ENCODE data around the gene MCF2L.

Gene MCF2L

DNA sequence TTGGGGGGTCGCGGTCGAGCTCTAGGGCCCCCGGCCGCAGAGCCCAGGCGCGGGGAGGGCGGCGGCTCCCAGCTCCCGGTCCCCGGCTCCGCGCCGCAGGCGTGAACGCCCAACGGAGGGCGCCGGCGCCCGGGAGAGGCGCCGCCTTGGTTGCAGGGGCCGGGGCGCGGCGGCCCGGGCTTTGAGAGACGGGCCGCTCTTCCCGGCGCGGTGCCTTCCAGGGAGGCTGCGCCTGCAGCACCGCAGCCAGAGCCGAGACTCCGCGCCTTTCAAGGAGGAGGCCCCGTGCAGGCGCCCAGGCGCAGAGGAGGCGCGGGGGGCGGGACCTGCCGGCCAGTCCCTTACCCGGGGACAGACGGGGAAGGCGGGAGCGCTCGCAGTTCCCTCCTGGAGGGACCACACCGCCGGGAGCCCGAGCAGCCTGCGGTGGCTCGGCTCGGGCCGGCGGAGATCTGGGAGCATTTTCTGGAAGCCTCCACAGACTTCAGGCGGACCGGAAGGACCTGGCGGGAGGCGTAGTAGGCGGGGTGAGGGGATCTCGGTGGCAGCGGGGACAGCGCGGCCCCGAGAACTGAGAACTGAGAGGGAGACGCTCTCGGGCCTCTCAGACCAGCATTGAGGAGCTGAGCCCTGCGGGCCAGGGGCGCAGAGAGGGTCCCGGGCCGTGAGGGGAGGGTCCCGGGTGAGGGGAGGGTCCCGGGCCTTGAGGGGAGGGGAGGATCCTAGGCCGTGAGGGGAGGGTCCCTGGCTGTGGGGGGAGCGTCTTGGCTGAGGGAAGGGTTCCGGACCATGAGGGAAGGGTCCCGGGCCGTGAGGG lies 25.5 kb upstream of the MCF2L start:
- no peak for DNase-seq (ENCODE audit: low read depth)

DNA sequence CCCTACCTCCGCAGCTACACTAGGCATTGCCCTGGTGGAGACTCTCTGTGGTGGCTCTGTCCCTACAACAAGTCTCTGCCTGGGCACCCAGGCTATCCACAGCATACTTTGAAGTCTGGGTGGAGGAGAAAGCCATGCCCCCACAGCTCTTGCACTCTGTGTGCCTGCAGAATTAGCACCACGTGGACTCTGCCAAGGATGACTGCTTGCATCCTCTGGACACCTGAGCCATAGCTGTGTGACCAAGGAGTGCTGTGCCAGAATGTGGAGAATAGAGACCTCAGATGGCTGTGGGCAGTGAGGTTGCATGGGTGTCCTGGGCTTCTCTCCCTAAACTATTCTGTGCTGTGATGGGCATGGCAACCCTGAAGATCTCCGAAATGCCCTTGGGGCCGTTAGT lies 21.2 kb upstream of the MCF2L start:
- no peak for DNase-seq (ENCODE audit: low read depth)

DNA sequence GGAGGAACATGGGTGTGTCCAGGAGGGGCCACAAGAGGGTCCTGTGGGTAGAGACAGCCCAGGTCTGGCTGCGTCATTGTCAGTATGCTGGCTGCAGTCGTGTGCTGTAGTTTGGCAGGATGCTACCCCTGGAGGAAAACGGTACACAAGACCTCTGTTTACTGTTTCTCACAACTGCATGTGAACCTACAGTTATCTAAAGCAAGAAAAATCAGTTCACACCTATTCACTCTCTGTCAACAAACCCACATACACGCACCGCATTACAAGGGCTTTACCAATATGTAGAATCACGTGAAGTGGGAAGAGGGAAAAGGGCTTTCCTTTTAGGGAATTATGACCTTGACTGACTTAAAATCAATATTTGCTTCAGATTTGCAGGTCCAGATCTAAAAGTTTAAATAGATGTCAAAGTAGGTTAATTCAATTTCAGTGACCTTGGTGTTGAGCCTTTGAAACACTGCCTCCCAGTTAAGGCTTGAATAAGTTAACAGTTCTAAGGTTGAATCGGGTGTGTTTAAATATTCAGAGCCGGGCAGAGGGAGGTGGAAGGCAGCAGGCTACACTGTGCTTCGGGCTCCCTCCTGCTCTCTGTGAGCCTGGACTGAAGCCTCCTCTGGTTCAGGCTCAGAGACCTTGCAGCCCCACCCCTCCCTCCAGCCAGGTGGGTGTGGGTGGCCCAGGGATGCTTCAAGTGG lies 17.2 kb upstream of the MCF2L start:
- no peak for DNase-seq (ENCODE audit: low read depth)

DNA sequence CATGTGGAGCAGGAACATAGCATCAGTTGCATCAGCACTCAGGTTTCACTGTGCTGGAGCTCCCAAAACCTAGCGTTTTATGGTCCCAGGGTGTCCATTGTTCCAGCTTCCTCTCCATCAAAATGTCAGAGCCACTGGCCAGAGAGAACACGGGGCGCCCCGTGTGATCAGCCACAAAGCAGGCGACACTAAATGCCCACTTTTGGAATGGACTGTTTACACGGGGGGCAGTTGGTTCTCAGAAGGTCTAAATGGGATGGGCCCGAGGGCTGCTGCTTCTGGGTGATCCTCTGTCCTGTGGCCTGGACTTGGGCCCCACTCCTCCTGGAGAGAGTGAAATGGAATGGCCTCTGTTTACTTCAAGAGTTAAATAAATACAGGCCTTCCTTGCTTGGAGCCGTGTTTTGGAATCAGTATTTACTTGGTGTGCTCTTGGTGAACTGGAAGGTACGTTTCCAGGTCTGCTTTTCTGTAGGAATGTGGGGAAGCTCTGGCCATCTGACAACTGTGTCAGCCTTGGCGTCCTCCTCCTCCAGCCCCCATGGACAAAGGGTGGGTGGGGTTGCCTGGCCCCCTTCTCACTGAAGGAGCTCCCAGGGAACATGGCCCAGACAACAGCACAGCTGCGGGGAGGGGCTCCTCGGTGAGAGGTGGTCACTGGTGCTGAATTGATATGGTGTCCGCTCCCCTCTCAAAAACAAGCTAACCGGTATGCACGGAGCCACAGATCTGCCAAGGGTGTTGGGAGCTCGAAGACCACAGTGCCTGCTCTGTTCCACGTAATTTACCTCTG lies 16.1 kb upstream of the MCF2L start:
- no peak for DNase-seq (ENCODE audit: low read depth)

DNA sequence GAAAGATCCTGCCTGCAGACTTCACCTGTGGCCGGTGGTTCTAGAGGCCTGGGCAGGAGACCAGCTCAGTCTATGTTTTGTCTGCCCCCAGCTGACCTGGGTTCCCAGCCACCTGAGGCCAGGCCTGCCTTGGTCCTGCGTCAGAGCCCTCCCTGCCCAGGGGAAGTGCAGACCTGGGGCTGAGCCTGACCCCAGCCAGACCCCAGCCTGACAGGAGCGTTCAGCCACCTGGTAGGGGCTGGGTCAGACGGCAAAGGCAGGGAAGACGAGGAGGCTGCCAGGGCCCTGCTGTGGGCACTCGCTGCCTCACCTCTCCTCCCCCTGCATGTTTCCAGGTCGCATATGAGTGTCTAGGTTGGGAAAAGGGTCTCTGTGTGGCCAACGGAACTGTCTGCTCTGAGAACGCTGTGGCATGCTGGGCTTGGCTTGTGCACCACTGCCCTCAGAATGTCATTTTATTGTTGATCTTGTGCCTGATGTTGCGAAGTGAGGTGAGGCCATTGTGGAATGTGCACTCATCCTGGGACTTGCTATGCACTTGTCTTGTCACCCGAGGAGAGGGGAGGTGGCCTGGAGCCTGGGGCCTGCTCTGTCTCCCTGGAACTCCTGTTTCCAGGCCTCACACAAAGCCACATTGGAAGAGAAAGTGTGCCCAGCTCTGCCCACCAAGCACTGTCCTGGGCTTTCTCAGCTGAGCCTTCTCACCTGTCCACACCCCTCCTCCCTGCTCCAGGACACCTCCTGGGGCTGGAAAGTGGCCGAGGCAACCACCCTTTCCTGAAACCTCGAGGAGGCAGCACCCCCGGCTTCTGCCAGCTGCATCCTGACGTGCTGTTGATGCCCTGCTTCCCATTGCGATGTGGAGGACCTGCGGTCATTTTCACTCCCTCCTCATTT lies 15.2 kb upstream of the MCF2L start:
- no peak for DNase-seq (ENCODE audit: low read depth)

DNA sequence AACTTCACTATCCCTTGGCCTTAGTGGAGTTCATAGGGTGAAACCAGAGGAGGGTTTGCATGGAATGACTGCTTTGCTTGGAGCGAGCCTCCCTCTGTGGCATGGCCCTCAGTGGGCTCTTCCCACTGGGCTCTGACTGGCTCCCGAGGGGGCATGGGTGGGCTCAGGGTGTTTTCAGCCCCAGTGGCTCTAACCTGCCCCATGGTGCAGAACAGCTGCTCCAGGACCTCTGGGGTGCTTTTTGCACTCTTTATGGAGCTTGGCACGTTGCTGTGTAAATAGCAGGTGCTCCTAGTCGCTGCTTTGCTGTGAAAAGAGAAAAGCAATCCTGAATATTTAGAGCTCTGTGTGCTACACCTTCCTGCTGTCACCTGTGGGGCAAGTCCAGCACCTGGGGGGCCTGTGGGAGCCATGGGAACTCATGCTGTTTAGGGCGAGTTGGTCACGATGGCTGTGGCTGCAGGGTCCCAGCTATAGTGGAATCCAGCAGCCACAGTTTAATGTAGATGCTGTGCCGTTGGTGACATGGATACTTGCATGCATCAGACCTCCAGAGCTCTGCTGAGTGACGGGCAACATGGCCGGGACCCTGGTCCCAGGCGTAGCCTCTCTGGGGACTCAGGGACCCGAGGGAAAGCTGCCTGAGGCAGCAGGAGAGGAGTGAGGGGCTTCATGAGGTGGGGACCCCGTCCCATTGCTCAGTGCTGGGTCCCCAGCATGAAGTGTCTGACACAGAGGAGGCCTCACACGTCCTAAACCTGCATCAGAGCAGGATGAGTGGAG lies 14.3 kb upstream of the MCF2L start:
- DNase-seq (ENCODE audit: low read depth) = no peak

DNA sequence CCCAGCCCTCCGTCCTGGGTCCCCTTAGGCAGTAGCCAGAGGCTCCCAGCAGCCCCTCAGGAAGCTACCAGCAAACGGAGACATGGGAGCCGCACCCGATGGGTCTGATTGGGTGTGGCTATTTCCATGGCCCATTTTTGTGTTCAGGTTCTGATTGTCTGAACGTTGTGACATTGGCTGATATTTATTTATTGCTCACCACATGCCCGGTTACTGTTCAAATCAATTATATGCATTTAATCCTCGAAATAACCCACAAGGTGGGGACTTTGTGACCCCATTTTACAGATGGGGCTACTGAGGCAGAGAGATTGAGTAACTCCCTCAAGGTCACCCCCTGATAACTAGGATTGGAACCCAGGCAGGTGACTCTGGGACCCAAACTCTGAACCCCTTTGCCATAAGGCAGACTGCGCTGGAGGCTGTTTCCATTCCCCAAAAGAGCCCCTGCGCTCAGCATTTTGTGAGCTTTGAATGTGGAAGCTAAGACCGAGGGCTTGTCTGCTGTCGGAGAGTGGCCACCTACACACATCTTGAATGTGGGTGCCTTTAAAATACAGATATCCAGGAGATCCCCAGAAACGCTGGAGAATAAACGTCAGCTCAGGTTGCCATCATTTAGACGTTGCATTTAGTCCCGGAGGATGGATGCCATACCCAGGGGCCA lies 13.6 kb upstream of the MCF2L start:
- DNase-seq (ENCODE audit: low read depth) = no peak

DNA sequence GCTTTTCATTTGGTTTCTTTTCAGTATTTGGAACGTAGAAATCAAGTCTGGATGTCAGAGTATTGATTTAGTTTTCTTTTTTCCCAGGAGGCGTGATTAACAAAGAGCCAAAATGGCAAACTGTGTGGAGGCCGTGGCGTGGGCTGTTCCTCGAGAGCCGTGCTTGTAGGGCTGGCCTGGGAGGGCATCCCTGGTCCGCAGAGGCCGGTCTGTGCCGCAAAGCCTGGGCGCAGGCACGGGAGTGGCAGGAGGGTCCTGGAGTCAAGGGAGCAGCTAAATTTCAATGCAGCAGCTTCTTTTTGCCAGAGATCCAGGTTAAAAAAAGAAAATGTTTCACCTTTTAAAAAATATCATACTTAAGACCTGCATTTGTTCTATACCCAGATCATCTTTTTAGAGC lies 13.1 kb upstream of the MCF2L start:
- DNase-seq (ENCODE audit: low read depth) = no peak

DNA sequence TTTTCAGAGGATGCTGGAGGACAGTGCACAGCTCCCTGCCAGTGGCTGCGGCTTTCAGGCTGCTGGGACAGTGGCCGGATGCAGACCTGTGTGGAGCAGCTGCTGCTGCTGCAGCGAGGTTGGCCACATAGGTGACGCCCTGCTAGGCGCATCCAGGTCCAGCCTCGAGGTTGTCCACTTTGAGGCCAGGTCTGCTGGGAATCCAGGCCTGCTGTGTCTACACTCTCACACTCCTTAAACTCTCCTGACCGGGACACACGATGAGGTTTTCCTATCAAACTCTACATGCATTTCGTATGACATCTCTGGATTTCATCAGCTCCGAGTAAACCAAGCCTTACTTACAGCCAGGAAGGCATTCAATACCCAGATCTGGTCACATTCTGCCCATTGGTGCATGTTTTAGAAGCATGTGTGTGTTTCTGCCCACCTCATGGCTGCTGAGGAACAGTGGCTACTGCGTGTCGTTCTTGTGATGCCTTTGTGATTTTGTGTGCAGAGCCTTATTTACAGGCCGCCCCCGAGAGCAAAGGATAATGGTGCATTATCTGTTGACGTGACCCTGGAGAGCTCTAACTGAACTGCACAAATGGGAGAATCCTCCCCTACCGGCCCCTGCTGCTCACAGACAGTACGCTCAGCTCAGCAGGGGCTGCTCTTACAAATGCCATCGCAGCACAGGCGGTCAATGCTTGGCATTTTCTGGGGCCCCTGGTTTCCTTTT lies 12.3 kb upstream of the MCF2L start:
- no peak for DNase-seq (ENCODE audit: low read depth)

DNA sequence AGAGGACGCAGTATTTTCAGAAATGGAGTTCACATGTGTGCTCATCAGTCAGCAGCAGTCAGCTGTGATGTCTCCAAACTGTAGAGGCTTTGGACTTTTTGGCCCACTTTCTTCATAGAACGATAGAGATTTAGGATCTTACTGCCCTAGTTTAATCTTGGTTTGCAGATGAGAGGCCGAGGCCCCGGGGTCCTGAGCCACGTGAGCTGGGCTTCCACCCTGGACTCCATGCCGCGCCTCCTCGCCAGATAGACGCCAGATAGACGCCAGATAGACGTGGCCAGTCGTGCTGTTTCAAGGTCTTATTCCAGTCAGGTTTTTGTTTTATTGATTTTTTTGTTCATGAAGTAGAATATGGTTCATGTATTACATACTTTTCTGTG lies 11.7 kb upstream of the MCF2L start:
- DNase-seq (ENCODE audit: low read depth) = no peak

DNA sequence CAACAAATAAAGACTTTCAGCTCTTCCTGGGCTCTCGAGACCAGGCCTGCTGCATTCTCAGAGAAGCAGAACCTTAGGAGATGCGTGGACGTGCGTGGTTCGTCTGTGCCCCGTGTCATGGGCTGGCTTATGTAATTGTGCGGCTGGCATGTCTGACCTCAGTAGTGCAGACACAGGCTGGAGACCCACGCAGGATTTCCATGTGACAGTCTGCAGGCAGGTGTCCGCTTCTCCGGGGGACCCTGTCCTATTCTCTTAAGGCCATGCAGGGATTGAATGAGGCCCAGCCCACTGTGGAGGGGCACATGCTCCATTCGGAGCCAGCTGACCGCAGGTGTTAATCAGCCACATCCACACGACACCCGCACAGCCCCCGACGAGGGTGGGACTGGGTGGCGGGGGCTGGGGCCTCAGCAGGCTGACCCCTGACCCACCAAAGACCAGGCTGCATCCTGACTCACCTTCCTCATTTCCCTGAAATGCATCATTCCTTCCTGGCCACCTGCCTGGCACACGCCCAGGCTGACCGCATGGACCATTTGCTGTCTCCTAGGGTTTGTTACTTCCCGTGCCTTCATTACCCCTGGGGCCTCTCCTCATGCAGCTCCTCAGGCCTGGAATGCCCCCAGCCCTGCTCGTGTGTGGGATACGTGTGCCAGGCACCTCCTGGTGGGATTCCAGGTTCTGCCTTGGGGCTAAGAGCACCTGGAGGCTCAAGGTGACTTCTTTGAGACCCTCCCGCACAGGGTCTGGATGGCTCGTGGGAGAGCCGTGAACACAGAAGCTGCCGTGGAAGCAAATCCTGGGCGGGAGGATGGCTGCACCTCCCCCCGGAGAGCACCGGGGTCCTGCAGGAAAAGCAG lies 10.7 kb upstream of the MCF2L start:
- DNase-seq (ENCODE audit: low read depth) = no peak

DNA sequence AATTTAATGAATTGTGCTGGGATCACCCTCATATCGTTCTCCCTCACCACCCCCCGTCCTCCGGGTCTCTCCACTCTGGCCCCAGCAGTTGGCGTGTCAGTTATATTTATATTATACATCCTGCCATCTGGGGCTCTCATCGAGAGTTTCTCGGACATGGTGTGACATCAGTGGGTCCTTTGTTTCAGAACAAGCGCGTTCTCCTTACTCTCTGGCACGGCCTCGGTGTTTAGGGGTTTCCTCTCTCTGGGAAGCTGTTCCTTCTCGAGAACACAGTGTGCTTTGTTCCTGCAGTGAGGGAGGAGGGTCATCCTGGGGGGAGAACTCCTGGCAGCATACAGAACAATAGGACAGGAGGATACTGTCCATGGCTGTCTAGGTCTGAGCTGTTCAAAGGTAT lies 9.8 kb upstream of the MCF2L start:
- no peak for DNase-seq (ENCODE audit: low read depth)

DNA sequence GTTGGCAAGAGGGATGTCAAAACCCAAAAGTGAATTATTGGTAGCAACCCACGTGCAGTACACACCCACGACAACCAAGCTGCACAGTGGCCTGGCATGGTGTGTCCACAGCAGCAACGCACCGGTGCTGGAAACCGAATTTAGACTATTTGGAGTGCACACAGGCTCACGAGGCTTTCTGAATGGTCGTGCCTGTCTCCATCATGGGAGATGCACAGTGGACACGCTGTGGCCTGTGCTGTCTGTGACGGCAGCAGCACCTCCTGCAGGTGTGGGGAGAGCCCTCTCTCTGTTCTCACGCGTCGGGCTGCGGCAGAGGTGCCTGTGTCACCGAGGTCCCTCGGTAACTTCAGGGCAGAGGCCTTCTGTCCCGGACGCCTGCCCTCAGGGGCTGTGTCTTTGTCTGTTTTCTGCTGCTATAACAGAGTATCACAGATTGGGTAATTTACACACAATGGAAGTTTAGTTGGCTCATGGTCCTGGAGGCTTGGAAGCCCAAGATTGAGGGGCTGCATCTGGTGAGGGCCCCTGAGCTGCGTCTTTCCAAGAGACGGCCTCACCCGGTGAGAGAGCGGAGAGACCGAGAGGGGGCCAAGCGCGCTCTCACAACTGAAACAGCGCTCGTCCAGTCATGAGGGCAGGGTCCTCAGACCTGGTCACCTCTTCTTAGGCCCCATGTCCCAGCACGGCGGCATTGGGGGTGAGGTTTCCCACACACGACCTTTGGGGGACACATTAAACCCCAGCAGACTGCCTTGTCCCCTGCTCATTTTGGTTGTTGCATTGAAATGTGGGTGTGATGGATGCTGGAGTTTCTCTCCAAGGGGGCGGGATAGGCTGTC lies 9.1 kb upstream of the MCF2L start:
- DNase-seq (ENCODE audit: low read depth) = no peak

DNA sequence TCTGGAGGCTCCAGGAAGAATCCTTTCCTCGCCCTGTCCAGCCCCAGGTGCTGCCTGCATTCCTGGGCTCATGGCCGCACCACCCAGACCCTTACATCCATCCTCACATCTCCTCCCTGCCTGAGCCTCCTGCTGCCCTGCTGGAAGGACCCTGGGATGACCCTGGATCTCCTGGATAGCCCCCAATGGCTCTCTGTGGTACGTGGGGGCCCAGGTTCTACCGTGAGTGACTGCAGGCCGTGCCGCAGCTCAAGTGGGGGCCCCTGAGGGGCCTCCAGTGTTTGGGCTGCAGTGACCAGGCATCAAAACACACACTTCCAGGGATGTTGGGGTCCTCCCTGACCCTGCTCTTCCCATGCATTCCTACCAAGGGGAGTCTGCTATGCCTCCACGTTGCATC lies 8.3 kb upstream of the MCF2L start:
- no peak for DNase-seq (ENCODE audit: low read depth)

DNA sequence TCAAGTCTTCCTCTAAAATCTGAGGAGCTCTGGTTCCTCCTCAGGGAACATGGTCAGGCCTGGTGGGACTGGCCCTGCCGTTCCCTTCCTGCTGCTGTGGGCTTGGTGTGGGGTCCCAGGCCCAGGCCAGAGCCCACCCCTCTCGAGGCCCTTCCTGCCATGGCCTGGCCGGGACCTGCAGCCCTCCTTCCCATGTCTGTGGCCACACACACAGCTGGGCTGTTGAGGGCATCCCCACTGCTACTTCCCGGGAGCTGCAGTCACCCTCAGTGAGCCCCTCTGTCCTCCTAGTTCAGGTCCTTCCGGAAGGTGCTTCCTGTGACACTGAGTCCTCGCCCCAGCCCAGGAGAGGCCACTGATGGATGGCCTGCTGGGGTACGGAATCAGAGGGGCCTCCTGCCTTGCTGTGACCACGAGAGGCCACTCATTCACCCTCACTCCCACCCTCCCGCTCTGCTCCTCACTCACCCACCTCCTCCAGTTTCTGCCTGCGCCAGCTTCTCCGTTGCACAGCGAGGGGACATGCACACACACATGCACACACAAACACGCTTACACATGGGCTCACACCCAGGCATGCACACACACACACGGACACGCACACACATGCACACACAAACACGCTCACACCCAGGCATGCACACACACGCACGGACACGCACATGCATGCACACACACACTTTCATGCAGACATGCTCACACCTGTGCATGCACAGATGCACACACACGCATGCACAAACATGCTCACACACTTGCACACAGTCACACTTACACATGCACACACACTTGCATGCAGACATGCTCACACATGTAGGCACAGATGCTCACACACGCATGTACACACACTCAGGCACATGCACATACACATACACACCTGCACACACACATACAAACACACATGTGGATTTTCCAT lies 7.3 kb upstream of the MCF2L start:
- no peak for DNase-seq (ENCODE audit: low read depth)

DNA sequence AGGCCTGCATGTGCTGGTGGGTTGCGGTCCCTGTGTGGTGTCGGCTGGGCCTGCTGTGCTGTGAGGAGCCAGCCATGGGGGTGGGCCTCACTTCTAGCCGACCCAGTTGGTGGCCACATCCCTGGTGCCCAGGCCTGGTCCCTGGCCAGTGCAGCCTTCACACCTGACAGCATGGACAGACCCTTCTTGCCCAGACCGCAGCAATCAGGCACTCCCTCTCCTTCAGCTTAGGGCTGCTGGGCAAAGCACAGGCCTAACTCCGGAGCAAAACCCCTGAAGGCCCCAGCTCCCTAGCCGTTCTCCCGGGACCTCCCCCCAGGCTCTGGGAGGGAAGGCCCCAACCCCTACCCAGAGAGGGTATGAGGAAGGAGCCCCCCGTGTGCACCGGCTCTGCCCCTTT lies 6.6 kb upstream of the MCF2L start:
- no peak for DNase-seq (ENCODE audit: low read depth)
